Endothelial cell of umbilical vein (primary cell): ENCODE data around the gene RPP21.

ENCODE experiments used
- CTCF ChIP-seq, 2 donors: IDR thresholded peaks; 1 replicate in 1 of 2; 2 replicates in 1 of 2; pipeline ENCODE4 v1.5.1; 2011; ENCODE audit warnings: low read length in 2 of 2, mild to moderate bottlenecking in 2 of 2, moderate library complexity in 2 of 2, control low read depth in 1 of 2, inconsistent platforms in 1 of 2, low read depth in 1 of 2; ENCODE audit not compliant: insufficient read depth in 1 of 2; ENCODE audit errors: extremely low read depth in 1 of 2
- EZH2 ChIP-seq: IDR thresholded peaks from 2 replicates; pipeline ENCODE4 v1.6.1; 2012; ENCODE audit warnings: borderline replicate concordance, low read depth, mild to moderate bottlenecking, moderate library complexity, low read length, inconsistent platforms; ENCODE audit not compliant: severe bottlenecking
- FOS ChIP-seq: IDR thresholded peaks from 2 replicates; pipeline ENCODE4 v1.6.1; 2011; ENCODE audit warnings: mild to moderate bottlenecking, low read length, moderate library complexity, borderline replicate concordance; ENCODE audit not compliant: insufficient read depth
- GATA2 ChIP-seq: IDR thresholded peaks from 2 replicates; pipeline ENCODE4 v1.7.0; 2011; ENCODE audit warnings: low read depth, mild to moderate bottlenecking, moderate library complexity, mixed read lengths, low read length; ENCODE audit not compliant: insufficient read length, insufficient read depth
- JUN ChIP-seq: IDR thresholded peaks from 2 replicates; pipeline ENCODE4 v1.6.1; 2011; ENCODE audit warnings: borderline replicate concordance, low read depth; ENCODE audit not compliant: insufficient read length, insufficient read depth
- MAX ChIP-seq: IDR thresholded peaks from 2 replicates; pipeline ENCODE4 v1.6.1; 2011; ENCODE audit not compliant: insufficient read depth, insufficient read length
- MYC ChIP-seq: IDR thresholded peaks from one replicate; pipeline ENCODE4 v1.6.1; 2011; ENCODE audit warnings: mild to moderate bottlenecking, low read depth, low read length
- POLR2A ChIP-seq: IDR thresholded peaks from 2 replicates; pipeline ENCODE4 v1.6.1; 2012; ENCODE audit warnings: low read depth, mild to moderate bottlenecking, control low read depth, low read length
- POLR2AphosphoS5 ChIP-seq: IDR thresholded peaks from 2 replicates; pipeline ENCODE4 v1.6.1; 2012; ENCODE audit warnings: low read depth, mild to moderate bottlenecking, control low read depth, low read length, moderate library complexity; ENCODE audit not compliant: insufficient read depth

- no peak for TF ChIP-seq CTCF (IDR thresholded peaks at IDR 0.05; ENCODE audit: extremely low read depth in 1 of 2, insufficient read depth in 1 of 2, low read depth in 1 of 2, low read length in 2 of 2)
- TF ChIP-seq EZH2: no peak
- no peak for TF ChIP-seq JUN
- no peak for TF ChIP-seq MAX
- TF ChIP-seq POLR2A: no peak
- TF ChIP-seq MYC: no peak
- TF ChIP-seq FOS: no peak
- no peak for TF ChIP-seq POLR2AphosphoS5
- TF ChIP-seq GATA2: no peak
These were observed 4.3 kb upstream of the RPP21 start for GRCh38 chr6:30340589-30341054.
